GM21381 (cell line): ENCODE data around the gene SLC35B4.
A peak's percentile ranks its signal among the peaks of the same experiment; 100 is the strongest.

Experiments
- ATAC-seq: cut with Tn5 transposase; IDR thresholded peaks from one replicate; pipeline ENCODE4 v1.9.1; 2021; ENCODE audit warnings: mild to moderate bottlenecking, moderate library complexity; ENCODE audit not compliant: unreplicated experiment

Gene SLC35B4, protein sequence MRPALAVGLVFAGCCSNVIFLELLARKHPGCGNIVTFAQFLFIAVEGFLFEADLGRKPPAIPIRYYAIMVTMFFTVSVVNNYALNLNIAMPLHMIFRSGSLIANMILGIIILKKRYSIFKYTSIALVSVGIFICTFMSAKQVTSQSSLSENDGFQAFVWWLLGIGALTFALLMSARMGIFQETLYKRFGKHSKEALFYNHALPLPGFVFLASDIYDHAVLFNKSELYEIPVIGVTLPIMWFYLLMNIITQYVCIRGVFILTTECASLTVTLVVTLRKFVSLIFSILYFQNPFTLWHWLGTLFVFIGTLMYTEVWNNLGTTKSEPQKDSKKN

GRCh38 chr7:134316539-134317344, at the start of gene SLC35B4:
TSS of gene SLC35B4 (minus strand) at chr7:134316930. CDS start at chr7:134316751, 179 bp downstream.
- peak; percentile 99 for ATAC-seq

DNA sequence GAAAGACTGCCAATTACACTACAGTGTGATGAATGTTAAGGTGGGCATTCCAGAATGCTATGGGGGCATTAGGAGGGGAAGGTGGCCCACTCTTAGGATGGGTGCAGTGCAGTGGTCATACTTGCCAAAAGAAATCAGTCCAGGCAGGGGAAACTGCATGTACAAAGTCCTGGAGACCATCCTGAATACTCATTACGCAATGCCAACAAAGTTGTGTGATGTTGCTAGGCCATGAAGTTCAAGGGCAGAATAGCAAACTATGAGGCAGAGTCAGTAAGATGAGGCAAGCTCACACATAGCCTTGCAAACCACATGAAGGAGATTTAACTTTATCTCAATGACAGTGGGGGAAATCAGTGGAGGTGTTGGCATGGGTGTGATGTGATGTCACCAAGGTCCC, 49.8 kb upstream of the SLC35B4 start:
- ATAC-seq = no peak

DNA sequence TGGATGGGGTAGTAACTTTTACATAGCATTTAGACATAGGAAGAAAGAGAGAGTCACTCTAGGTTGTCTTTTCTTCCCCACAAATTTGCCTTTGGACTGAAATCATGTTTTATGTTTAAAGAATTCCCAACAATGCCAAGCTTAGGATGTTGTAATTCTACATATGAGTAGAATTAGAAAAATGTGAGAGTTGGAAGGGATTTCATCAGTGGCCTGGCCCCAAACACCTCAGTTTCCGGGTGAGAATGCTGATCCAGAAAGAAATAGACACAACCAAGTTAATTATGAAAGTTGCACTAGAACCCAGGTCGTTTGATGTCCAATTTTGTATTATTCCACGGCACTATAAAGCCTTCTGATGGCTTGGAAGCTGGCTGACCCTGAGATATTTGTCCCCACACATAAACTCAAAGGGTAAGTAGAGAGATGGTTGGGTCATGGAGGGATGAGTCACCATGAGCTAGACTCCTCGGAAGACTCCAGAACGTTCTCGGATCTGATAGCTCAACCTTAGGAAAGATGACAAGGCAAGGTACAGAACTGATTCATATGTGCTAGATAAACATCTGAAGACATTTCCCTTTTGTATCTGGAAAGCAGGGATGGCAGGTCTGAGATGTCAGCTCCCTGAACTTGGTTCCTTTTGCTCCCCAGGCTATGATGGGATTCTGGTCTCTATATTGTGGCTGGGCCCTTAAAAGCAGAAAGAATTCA, 48.8 kb upstream of the SLC35B4 start:
- ATAC-seq = no peak

GRCh38 chr7:134364619-134365037, 47.9 kb upstream of the SLC35B4 start:
- ATAC-seq = no peak

- no peak for ATAC-seq
These were observed 46.1 kb upstream of the SLC35B4 start for GRCh38 chr7:134362587-134363483.

DNA sequence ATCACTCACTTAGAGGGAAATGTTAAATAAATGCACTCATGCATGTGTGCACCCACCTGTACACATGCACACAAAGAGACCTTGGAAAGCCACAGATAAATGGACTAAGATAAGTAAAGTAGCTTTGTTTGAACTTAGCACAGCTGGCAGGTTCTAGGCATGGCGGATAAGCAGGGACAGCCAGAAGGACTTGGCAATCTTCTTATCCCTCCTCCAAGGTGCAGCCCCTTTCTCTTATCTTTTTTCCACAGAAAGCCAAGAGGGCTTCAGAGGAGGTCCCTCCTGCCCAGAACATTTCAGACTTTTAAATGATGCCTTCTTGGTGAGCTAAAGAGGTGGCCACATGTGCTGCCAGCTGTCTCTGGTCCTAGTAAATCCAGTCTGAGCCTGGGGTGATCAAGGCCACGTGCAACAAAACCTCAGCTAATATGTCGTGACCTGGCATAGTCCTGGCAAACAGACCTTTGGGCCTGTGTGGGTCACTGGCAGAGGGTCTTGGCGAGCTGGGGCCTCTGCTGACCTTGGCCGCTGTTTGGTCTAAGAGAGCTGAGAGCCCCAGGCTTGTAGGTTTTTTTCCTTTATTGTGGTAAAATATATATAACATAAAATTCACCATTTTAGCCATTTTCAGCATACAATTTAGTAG, 43.2 kb upstream of the SLC35B4 start:
- ATAC-seq = no peak

GRCh38 chr7:134357486-134357885, 40.8 kb upstream of the SLC35B4 start:
- ATAC-seq = no peak

- ATAC-seq = no peak
These were observed 39.7 kb upstream of the SLC35B4 start for GRCh38 chr7:134356421-134356936.

DNA sequence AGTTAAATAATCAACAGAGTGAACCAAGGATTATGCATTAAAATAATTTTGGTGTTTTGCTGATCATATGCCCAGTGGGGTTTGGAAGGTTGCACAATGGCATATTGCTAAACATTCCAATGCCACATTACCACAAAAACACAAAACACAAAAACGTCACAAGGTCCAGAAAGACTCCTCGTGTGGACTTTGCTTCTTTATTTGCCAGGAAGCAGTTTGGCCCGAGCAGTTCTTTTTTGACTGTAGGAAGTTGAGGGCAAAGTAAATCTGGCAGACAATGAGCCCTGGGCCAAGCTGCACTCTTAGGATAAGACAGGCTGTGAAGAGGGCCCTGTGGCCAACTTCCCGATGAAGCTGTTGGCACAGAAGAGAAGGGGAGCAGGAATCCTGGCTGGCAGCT, 39.2 kb upstream of the SLC35B4 start:
- no peak for ATAC-seq

- no peak for ATAC-seq
These were observed 38.3 kb upstream of the SLC35B4 start for GRCh38 chr7:134355004-134355525.

DNA sequence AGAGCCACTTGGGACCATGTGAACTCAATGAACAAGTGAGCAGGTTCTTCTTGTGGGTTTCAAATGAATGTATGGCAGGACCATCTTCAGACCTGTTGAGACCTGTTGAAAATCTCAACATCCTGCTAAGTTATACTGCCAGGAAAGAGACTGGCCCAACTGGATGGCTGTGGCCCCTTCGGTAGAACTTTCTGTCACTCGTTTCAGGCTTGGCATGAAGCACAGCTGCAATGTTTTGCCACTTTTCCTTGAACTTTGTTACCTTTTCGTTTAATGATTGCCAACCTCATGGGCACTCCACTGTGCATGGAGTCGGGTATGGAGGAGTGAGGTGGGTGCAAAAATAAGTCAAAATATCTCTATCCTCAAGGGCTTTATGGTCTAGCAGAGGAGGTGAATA, 36.7 kb upstream of the SLC35B4 start:
- no peak for ATAC-seq

- no peak for ATAC-seq
These were observed 34.7 kb upstream of the SLC35B4 start for GRCh38 chr7:134351424-134351823.

- ATAC-seq = no peak
These were observed 34.0 kb upstream of the SLC35B4 start for GRCh38 chr7:134350709-134351108.

DNA sequence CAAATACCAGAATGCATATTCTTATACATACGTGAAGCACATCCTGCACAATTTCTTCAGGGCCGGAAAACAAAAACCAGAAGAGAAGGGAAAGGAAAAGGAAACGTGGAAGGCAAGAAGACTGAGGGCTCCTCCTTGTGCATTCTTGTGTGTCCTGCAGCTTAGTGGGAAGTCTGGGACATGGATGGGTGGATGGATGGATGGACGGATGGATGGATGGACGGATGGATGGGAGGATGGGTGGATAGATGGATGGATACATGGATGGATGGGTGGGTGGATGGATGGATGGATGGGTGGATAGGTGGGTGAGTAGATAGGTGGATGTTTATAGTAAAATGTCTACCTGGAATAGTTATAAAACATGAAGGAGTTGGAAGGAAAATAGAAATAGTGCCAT, 30.8 kb upstream of the SLC35B4 start:
- ATAC-seq = no peak

DNA sequence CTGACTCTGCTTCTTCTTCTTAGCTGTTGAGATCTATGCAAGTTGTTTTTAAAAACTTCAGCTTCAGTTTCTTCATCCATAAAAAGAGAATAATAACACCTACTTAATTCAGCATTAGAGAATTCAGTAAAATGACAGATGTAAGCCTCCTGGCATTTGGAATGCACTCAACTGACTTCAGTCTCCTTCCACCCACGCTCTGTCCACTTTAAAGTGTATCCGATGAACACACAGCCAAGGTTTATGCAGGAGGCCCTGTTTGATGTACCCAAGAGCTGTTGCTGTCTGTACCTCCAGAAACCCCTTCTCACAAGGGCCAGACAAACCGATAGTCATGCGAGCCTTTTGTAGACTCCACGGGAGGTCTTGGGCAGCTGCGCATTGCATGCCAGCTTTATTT, 27.1 kb upstream of the SLC35B4 start:
- no peak for ATAC-seq

DNA sequence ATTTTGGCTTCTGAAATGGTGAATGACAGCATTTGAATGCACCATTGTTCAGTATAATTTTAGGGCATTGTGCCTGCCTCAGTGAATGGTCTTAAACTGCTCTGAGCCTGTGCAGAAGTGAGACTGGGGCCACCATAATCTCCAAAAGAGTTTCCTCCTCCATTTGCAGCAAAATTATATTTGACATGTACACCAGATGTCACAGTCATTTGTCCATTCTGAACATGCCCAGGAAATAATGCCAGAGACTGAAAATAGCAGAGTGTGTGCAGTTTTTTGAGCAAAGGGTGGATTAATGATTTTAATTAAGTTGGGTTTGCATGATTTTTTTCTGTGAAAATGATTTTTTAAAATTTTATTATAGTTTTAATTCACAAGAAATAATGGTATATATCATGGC, 26.4 kb upstream of the SLC35B4 start:
- ATAC-seq = no peak

DNA sequence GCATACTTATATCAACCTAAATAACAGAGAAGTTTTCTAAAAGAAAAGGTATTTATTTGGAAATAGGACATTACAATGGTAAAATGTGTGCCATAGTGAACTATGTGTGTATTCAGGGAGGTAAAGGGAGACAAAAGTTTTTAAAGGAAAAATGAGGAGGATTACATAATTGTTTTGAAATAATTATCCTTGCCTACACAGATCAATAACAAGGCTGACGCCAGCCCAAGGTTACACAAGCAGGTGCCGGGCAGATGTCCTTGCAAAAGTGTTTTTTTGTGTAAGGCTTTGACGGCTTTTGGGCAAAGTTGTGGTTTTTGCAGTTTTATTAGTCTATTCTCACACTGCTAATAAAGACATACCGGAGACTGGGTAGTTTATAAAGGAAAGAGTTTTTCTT, 22.7 kb upstream of the SLC35B4 start:
- no peak for ATAC-seq

- ATAC-seq = no peak
These were observed 21.2 kb upstream of the SLC35B4 start for GRCh38 chr7:134337980-134338379.

GRCh38 chr7:134334408-134334807, 17.7 kb upstream of the SLC35B4 start:
- ATAC-seq = no peak

GRCh38 chr7:134333943-134334342, 17.2 kb upstream of the SLC35B4 start:
- no peak for ATAC-seq
